GM19239 (cell line): ENCODE results near the gene ATP1A3.
A peak's percentile ranks its signal among the peaks of the same experiment; 100 is the strongest.
"Not testable (repeated sequence)": the region's sequence is repeated elsewhere in the genome, so short reads cannot be mapped to it uniquely, and the experiment has no call there.

Source experiments
- DNase-seq: peaks from one replicate; pipeline ENCODE4 v3.0.0; 2011; ENCODE audit warnings: low spot score; ENCODE audit not compliant: insufficient read length
- FAIRE-seq: peaks from 2 replicates; lab custom pipeline; 2011; peaks lifted over from hg19 to GRCh38; lab: Jason Lieb, UNC

ATP1A3 gene

DNA sequence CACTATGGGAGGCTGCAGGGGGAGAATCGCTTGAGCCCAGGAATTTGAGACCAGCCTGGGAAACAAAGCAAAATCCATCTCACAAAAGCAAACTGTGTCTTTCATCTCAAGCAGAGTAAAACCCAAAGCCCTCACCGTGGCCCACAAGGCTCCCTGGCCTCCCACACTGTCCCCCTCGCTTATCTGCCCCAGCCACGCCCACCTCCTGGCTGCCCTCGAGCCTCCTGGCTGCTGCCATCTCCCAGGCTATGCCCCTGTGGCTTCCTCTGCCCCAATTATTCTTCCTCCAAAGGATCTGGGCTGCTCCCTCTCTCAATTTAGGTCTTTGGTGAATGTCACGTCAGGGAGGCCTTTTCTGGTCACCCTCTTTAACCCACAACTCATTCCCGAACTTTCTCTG lies 38.5 kb downstream of the ATP1A3 start:
- no peak for FAIRE-seq
- no peak for DNase-seq

- peak; percentile 74 for DNase-seq
- FAIRE-seq = peak; percentile 88
Observed at GRCh38 chr19:41951686-41952172, 42.3 kb downstream of the ATP1A3 start.

- FAIRE-seq (peak; percentile 62), DNase-seq (no peak)
Observed at GRCh38 chr19:41947091-41947490, 46.9 kb downstream of the ATP1A3 start.

- DNase-seq = peak; percentile 86
- FAIRE-seq = peak; percentile 99
Observed at GRCh38 chr19:41945135-41945766, 48.8 kb downstream of the ATP1A3 start.

DNA sequence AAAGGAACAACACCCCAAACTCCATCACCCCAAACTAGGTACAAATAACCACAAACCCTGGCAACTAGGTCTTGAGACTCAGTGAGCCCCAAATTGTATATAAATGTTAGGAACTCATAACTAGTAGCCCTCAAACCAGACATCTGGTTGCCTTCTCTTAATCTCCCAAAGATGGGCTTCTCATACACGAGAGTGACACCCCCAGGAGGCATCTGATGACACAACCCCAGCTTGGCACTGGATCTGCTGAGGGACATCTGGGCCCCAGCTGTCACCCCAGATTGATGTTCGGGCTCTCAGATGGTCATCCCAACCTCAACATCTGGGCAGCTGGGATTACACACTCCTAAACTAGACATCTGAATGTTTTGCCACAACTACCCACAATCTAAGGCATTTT lies 49.7 kb downstream of the ATP1A3 start:
- peak; percentile 56 for FAIRE-seq
- peak; percentile 29 for DNase-seq

DNA sequence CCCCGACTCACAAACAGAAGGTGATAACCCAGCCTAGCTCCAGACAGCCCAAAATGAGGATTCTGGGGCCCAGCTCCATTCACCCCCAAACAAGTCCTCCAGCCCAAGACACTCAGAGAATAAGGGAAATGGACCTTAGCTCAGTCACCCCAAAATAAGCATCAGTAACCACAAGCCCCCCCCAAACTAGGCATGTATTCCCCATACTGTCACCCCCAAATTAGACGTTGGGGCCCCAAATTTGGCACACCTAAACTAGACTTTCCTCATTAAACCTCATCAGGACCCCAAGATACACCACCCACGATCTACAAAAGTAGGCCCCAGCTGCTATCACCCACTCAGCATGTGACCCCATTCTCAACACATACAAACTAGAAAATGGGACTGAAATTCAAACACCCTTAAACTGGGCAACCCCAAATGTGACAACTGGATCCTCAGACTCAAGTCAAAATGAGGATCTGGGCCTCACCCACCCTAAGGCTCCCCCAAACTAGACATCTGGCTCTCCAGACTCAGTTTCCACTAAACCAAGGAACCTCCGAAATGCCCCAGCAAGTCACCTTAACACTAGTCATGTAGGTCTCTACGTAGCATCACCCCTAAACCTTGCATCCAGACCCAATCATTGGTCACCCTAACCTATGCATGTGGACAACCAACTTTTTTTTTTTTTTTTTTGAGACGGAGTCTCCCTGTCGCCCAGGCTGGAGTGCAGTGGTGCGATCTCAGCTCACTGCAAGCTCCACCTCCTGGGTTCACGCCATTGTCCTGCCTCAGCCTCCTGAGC lies 52.4 kb downstream of the ATP1A3 start:
- peak; percentile 28 for DNase-seq
- FAIRE-seq = no peak

DNA sequence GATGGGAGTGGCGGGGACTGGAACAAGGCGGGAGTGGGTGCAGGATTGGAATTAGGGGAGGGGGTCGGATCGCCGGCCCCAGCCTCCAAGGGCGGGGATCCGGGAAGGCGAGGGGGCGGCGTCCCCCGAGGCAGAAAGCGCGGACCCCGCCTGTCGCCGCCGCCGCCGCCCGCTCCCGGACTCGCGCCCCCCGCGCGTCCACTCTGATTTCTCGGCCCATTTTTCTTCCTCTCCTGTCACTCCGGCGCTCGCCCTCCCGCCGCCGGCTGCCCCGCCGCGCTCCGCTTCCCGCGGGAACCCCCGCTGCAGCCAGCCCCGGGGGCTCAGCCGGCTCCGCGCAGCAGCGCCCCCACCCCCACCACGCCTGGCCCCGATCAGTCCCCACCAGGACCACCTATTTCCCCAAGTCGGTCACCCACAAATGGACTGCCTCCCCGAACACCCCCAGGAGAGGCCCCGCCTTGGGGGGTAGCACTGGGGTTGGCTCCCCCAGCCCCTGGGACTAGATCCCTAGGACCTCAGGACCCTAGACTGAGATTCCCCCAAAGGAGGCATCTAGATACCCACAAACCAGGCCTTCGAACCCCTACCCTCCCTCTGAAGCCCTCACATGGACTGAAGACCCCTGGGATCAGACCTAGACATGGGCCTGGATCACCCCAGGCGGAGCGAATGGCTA lies 53.2 kb downstream of the ATP1A3 start:
- FAIRE-seq (no peak), DNase-seq (no peak)

GRCh38 chr19:41939861-41940730 lies 53.9 kb downstream of the ATP1A3 start:
- DNase-seq (no peak), FAIRE-seq (no peak)

DNA sequence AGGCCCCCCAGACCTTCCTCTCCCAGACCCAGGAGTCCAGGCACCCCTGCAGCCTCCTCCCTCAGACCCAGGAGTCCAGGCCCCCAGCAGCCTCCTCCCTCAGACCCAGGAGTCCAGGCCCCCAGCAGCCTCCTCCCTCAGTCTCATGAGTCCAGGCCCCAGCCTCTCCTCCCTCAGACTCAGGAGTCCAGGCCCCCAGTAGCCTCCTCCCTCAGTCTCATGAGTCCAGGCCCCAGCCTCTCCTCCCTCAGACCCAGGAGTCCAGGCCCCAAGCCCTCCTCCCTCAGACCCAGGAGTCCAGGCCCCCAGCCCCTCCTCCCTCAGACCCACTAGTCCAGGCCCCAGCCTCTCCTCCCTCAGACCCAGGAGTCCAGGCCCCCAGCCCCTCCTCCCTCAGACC lies 54.8 kb downstream of the ATP1A3 start:
- DNase-seq, FAIRE-seq: not testable (repeated sequence)

DNA sequence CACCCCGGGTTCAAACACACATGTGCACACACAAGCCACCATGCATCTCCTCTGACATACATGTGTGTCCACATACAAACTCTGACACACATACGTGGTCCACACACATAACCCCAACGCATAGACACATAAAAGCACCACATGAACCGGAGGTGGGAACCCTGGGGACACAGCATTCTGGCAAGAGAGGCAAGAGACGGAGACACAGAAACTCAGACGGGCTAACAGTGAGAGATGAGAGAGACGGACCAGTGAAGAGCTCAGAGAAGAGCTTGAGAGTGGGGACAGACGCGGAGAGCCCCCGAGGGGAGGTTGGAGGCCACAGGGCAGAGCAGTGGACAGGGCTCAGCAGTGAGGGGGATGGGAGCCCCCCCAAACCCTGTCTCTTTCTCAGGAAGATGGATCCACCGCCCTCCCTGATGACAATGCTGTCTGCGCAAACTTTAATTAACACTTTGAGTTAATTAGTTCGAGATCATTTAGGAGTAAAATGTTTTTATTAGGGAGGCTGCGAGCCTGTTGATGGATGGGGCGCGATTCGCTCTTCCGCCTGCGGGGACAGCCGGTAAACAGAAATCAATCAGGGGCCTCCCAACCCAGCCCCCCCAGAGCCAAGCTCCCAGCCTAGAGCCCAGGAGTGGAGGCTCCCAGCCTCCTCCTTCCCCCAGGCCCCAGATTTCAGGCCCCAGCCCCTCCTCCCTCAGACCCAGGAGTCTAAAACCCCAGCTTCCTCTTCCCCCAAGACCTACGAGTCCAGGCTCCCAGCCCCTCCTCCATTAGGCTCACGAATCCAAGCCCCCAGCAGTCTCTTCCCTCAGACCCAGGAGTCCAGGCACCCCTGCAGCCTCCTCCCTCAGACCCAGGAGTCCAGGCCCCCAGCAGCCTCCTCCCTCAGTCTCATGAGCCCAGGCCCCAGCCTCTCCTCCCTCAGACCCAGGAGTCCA lies 56.2 kb downstream of the ATP1A3 start:
- DNase-seq (no peak), FAIRE-seq (no peak)

DNA sequence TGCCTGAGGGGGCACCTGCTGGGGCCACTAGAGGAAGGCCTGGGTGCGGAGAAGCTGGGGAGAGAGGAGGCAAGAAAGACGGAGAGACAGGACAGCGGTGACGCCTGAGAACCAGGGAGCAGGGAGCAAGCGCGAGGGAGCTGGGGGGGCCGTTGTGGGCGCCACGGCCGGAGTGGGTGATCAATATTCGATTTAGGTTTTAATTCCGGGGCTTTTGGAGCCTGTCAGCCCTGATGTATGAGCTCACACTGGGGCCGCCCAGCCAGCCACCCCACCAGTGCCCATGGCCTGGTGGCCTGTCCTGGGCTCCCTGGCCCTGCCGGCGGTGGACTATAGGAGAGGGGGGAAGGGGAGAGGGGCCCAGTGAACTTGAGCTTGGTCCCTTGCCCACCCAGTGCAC lies 57.1 kb downstream of the ATP1A3 start:
- no peak for DNase-seq
- FAIRE-seq = no peak

DNA sequence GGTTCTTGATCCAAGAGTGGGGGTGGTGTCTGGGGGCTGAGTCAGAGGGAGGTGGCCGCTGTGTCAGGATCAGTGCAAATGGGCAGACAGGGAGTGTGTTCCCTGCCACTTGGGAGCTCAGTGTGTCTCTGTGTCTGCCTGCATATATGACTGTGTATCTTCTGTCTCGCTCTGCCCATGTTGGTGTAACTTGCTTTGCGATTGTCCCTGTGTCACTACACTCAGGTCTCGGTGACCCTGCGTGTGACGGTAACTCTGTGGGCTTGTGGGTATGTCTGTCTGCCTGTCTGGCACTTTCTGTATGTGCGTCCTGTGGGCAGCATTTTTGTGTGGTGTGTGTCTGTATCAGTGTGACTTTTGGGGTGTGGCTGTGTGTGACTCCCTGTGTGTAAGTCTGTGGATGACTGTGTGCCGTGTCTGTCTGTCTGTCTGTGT lies 57.6 kb downstream of the ATP1A3 start:
- FAIRE-seq (no peak), DNase-seq (no peak)

- FAIRE-seq (no peak), DNase-seq (no peak)
Observed at GRCh38 chr19:41935760-41936415, 58.1 kb downstream of the ATP1A3 start.

DNA sequence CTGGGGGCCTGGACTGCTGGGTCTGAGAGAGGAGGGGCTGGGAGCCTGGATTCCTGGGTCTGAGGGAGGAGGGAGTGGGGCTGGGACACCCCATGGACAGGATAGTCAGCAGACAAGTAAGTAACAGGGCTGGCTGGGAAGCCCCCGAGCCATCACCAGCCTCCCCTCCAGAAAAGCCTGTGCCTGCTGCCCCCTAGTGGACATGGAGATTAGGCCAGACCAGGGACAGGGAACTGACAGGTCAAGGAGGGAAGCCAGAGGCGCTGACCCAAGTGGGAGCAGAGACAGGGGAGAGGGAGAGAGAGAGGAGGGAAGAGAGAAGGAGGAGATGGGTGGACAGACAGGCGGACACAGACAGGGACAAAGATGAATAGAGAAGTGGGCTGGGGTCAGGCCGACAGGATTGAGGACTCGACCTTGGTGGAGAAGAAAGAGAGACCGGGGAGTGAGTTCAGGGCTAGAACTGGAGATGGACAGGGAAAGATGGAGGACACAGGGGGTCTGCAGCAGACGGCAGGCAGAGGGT lies 59.1 kb downstream of the ATP1A3 start:
- peak; percentile 97 for DNase-seq
- peak; percentile 66 for FAIRE-seq

GRCh38 chr19:41933693-41934426 lies 60.2 kb downstream of the ATP1A3 start:
- DNase-seq (no peak), FAIRE-seq (no peak)

DNA sequence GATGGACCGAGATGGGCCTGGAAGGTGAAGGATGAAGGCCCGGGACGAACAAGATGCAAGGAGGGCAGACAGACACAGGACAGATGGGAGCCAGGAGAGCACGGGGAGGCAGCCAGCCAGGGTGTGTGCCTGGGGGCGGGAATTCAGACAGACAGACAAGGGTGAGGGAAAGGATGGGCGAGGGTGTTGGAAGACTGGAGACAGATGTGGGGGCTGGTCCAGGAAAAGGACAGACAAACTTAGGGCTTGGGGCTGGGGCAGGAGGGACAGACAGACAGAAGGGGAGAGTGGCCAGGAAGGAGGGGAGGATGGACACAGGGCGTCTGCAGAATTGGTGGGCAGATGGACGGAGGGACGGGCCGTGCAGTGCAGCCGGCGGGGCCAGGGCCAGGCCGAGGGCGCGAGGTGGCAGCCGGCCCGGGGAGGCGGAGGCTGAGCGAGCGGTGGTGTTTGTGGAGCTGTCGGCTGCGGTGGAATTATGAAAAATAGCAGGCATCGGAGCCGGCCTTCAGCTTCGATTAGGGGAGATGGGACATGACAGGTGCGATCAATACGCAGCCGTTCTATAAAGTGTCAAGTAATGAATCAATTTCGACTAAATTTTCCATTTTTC lies 61.2 kb downstream of the ATP1A3 start:
- DNase-seq (no peak), FAIRE-seq (no peak)

GRCh38 chr19:41932259-41932719 lies 61.7 kb downstream of the ATP1A3 start:
- FAIRE-seq (no peak), DNase-seq (no peak)
